ENCODE measurements around the gene DES.

Gene DES

DNA sequence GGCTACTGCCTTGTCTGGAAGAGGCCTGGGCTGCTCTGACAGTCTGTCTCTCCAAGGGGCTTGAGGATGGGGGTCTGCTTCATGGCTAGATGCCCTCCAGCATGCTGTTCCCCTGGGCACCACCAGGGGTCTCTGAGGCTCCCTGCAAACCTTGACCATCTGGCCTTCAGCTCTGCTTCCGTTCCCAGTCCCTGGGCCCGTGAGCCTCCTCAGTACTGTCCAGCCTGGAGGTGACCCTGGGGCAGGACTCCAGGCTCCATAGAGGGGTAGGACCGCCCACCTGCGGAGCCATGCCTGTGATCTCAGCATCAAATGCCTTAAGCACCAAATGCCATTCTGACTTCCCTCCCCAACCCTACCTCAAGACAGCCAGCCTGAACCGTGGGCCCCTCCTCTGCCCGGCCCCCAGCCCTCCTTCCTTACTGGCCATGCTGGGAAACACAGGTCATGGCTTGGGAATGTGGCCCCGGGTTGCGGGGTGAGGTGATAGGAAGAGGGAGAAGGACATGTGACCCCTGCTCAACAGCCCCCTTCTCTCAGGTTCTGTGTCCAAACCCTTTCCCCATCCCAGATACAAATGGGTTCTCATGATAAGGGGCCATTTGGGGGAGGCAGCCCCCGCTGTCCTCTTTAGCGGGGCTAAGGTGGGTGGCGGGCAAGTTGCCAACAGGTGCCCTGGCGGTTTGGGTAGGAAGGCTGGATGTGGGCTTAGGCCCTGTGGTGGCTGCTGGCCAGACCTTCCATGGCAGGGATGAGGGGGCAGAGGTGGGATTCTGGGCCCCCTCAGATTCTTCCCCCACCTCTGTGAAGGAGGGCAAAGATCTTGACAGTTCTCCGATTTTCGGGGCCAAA, 41.5 kb downstream of the DES start:
- FAIRE-seq, result no peak

DNA sequence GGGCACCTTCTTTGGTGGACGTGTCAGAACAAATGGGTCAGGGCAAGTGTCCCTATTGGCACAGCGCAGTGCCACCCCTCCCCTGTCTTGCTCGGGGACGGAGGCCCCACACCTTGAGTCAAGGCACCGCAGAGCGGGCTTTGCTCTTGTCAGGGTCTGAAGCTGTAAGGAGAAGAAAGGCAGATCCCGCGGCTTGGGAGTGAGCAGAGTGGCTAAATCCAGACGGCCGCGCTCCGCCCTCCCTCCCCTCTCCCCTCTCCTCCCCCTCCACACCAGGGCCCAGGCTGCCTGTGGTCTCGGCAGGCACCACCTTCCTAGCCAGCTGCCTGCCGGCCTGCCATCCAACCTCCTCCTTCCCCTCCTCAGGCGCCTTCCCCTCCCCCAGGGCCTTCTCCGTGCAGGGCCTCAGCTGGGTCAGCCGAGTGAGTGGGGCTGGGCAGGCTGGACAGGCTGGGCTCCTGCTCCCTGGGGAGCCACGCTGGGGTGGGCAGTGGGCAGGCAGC, 42.3 kb downstream of the DES start:
- no peak for FAIRE-seq

- FAIRE-seq, result no peak
These were observed 42.9 kb downstream of the DES start for GRCh38 chr2:219461047-219461514.

- FAIRE-seq, result no peak
These were observed 43.5 kb downstream of the DES start for GRCh38 chr2:219461669-219462068.

DNA sequence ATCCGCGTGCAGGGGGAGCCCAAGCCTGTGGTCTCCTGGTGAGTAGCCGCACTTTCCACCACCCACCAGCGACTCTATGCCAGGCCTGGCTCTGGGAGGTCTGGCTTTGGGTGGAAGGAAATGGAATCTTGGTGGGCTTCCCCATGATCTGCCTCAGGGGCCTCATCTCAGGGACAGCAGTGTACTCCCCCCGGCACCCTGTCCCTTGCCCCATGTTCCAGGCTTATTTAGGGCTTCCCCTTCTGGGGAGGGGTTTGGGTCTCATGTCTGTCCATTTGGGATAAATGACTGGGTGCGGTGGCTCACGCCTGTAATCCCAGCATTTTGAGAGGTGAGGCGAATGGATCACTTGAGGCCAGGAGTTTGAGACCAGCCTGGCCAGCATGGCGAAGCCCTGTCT, 44.2 kb downstream of the DES start:
- no peak for FAIRE-seq

GRCh38 chr2:219464286-219465032, 46.3 kb downstream of the DES start:
- FAIRE-seq, result no peak

GRCh38 chr2:219465659-219466561, 47.7 kb downstream of the DES start:
- no peak for FAIRE-seq

- FAIRE-seq, result no peak
These were observed 48.9 kb downstream of the DES start for GRCh38 chr2:219466816-219467735.

DNA sequence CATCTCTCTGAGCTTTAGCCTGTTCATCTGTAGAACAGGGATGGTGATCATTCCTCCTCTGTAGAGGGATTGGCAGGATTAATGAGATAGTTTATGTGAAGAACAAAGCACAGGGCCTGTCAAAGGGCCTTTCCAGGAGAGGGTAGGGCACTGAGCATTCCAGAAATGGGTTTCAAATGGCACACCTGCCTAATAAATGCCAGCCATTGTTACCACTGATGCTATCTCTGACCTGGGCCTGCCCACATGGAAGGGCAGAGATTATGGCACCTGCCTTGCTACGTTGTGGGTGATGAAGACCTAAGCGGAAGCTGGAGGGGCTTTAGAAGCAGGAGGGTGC, 49.5 kb downstream of the DES start:
- FAIRE-seq, result no peak

- FAIRE-seq, result no peak
These were observed 50.4 kb downstream of the DES start for GRCh38 chr2:219468410-219469185.

DNA sequence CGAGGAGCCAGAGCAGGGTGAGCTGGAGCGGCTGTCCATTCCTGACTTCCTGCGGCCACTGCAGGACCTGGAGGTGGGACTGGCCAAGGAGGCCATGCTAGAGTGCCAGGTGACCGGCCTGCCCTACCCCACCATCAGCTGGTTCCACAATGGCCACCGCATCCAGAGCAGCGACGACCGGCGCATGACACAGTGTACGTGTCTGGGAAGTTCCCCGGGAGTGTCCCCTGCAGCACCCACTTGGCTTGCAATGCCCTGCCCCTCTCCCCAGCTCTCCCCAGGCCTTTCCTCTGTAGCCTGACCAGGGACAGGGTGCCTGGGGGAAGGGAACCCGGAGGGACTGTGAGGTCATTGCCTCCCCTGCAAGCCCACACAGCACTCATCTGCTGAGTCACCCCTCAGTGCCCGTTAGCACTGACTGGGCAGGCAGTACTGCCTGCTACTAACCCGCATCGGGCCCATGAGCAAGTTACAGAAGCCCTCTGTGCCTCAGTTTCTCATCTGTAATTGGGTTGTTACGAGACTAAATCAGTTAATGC, 51.1 kb downstream of the DES start:
- FAIRE-seq, result no peak

DNA sequence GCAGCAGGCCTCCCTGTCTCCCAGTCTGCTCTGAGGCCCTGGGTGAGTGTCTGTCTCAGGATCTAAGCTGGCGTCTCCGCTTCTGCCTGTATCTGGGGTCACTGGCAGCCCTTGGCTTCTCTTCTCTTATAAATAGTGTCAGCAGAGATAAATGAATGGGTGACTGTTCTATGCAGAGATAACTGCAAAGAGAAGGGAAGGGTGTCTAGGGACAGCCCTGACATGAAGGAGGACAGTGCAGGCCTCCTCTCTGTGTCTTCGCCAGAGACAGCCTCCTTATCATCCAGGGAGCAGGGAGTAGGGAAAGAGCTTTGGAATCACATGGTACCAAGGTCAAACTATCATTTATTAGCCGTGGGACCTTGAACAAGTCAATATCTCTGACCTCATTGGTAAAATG, 52.3 kb downstream of the DES start:
- no peak for FAIRE-seq

GRCh38 chr2:219471476-219472371, 53.5 kb downstream of the DES start:
- no peak for FAIRE-seq

GRCh38 chr2:219472629-219473187, 54.5 kb downstream of the DES start:
- no peak for FAIRE-seq

- FAIRE-seq, result no peak
These were observed 55.3 kb downstream of the DES start for GRCh38 chr2:219473511-219473910.

- no peak for FAIRE-seq
These were observed 56.3 kb downstream of the DES start for GRCh38 chr2:219474285-219475060.

DNA sequence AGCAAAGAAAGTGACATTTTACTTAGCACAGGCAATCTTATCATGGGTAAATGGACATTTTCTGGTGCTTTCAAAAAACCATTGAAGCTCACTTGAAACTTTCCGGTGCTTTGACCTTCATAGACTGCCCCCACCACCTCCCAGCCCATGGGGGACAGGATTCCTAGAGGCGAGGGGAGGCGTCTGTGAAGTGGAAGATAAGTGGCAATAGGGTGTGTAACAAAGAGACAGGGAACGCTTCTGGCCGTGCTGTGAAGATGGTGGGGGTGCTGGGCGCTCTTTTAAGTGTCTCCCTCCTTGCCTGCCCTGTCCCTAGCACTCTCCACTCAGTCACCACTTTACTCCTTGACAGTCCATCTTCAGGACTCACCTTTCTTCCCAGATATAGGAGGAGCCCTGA, 57.1 kb downstream of the DES start:
- no peak for FAIRE-seq

Measured in islet of Langerhans (tissue), 1 donor.